Measurements from ENCODE around the gene SSC5D.

Gene SSC5D

GRCh38 chr19:55474269-55475265, 13.7 kb upstream of the SSC5D start:
- DNase-seq = no peak

- DNase-seq = peak; percentile 97
These were observed 12.0 kb upstream of the SSC5D start, which contains the start of gene ZNF628 for GRCh38 chr19:55476100-55476775. TSS of gene ZNF628 (plus strand) at chr19:55476617. CDS start at chr19:55479911, 3,294 bp downstream.

- no peak for DNase-seq
These were observed 10.3 kb upstream of the SSC5D start for GRCh38 chr19:55477905-55478304.

GRCh38 chr19:55478364-55478763, 9.9 kb upstream of the SSC5D start:
- no peak for DNase-seq

- no peak for DNase-seq
These were observed 9.2 kb upstream of the SSC5D start for GRCh38 chr19:55479045-55479444.

GRCh38 chr19:55479451-55480230, 8.6 kb upstream of the SSC5D start:
- DNase-seq = no peak

- DNase-seq = no peak
These were observed 7.0 kb upstream of the SSC5D start for GRCh38 chr19:55481148-55481793.

GRCh38 chr19:55481794-55482155, 6.5 kb upstream of the SSC5D start:
- no peak for DNase-seq

GRCh38 chr19:55482156-55482961, 5.9 kb upstream of the SSC5D start:
- DNase-seq = no peak

- no peak for DNase-seq
These were observed 5.1 kb upstream of the SSC5D start for GRCh38 chr19:55482967-55483705.

- no peak for DNase-seq
These were observed 4.3 kb upstream of the SSC5D start for GRCh38 chr19:55483706-55484592.

GRCh38 chr19:55484593-55485438, 3.4 kb upstream of the SSC5D start, which contains the start of gene NAT14:
TSS of gene NAT14 (plus strand) at chr19:55485188. CDS start at chr19:55485709, 521 bp downstream.
- peak; percentile 58 to 62 for DNase-seq

GRCh38 chr19:55485439-55486011, 2.7 kb upstream of the SSC5D start:
- no peak for DNase-seq

- no peak for DNase-seq
These were observed 1.9 kb upstream of the SSC5D start for GRCh38 chr19:55486043-55486970.

- DNase-seq = peak; percentile 52 to 54
These were observed 989 bp upstream of the SSC5D start for GRCh38 chr19:55486971-55487923.

Measured in stimulated activated CD4-positive, alpha-beta T cell treated with anti-CD3 and anti-CD28 coated beads, Interleukin-2, amount 100 ng/mL, for 48 hours (primary cell).